ENCODE data around the gene GLS. TPM values are rescaled to one million over a fixed set of nuclear protein-coding genes. Genes with fewer than 3 reads are reported as not detected.

GLS gene
- 181 and 183 TPM in 2 replicates for total RNA-seq
- 36.1 and 49.0 TPM in 2 replicates for polyA plus RNA-seq
- polyA plus RNA-seq (2011; cell fraction: cytosol; rRNA removed): 24.0 and 30.2 TPM in 2 replicates
- 222 and 298 TPM in 2 replicates for polyA plus RNA-seq (2011; cell fraction: nucleus; rRNA removed)
- polyA plus RNA-seq (2012): 138 and 142 TPM in 2 replicates
- polyA minus RNA-seq: 351 and 395 TPM in 2 replicates
- polyA minus RNA-seq (2011; cell fraction: cytosol; rRNA and poly(A)+ RNA removed): 22.2 TPM
- 496 and 601 TPM in 2 replicates for polyA minus RNA-seq (2011; cell fraction: nucleus; rRNA and poly(A)+ RNA removed)
- Bru-seq, nascent RNA: percentile 98 among the genes with signal in this experiment
- BruChase-seq, experiment 1, labeled RNA remaining after a 6-hour chase: percentile 97 among the genes with signal in this experiment
- percentile 98 among the genes with signal in this experiment for BruChase-seq, experiment 2, labeled RNA remaining after a 2-hour chase
- long read RNA-seq, full-length matches to known transcripts: 130 of 180 reads
- long read RNA-seq, partial matches to known transcripts: 6 of 180 reads
- long read RNA-seq, other reads (novel, unspliced or antisense): 44 of 180 reads

GRCh38 chr2:190880378-190881083 lies at the start of gene GLS:
TSS of gene GLS (plus strand) at chr2:190880821. CDS start at chr2:190881085, 264 bp downstream.
- dilution Hi-C loops (cut with MboI; ENCODE audit: extremely low pct_ligation_motif_present, low sequenced_read_pairs): no loop called here
- Histone ChIP-seq H4K20me1 (replicated peaks; ENCODE audit: control insufficient read depth, extremely low read depth, insufficient read depth, low read length) (peaks cover 5% of the 10 kb centered on the region), H3K79me2 (ENCODE audit: control insufficient read depth, insufficient read depth, low read length) (peaks cover 48% of the 10 kb centered on the region), H3K36me3 (ENCODE audit: control insufficient read depth in 2 of 2, extremely low read depth in 1 of 2, insufficient read depth in 2 of 2, low read length in 2 of 2) (no peaks in the 10 kb centered on the region), H3K27me3 (ENCODE audit: control insufficient read depth in 2 of 2, insufficient read depth in 2 of 2, low read length in 2 of 2) (no peaks in the 10 kb centered on the region), H3K9me1 (replicated peaks; ENCODE audit: control insufficient read depth, extremely low read depth, insufficient read depth, low read length) (no peaks in the 10 kb centered on the region), H3K9me3 (replicated peaks; ENCODE audit: control insufficient read depth, insufficient read depth, low read length) (no peaks in the 10 kb centered on the region), H3K9ac (replicated peaks; ENCODE audit: extremely low read depth, insufficient read depth, low read length) (peak within 1 kb of the TSS; percentile 79), H3K4me3 (replicated peaks in 1 of 3; ENCODE audit: insufficient read depth in 1 of 3, low read depth in 1 of 3, low read length in 3 of 3) (peak within 1 kb of the TSS; percentile 80 to 99 (median 98)), H2AFZ (ENCODE audit: low read depth, low read length) (peak within 1 kb of the TSS; percentile 98), H3K4me2 (ENCODE audit: insufficient read depth, low read length) (peak within 1 kb of the TSS; percentile 100), H3K27ac (ENCODE audit: insufficient read depth, low read depth, low read length) (peak within 1 kb of the TSS; percentile 83), H3K4me1 (ENCODE audit: control insufficient read depth, extremely low read depth, insufficient read depth, low read length) (peaks cover 32% of the 10 kb centered on the region)
- DNase-seq (ENCODE audit: low read depth, low spot score): peak; percentile 98
- no TSS peak for BruUV-seq (replicated peaks)
- ChIA-PET CTCF (interaction anchor here (1.0 to 4.9 kb wide), 4 partner anchors 27 to 157 kb away, joined by 3 to 50 read pairs (median 4); no protein-coding TSS in a partner anchor), POLR2A (interaction anchor here (0.5 to 3.1 kb wide), 7 partner anchors 12 to 195 kb away, joined by 3 to 14 read pairs (median 5); no protein-coding TSS in a partner anchor)
- no peak for TF ChIP-seq MAX (IDR thresholded peaks at IDR 0.05; ENCODE audit: insufficient read depth, insufficient read length)
- TF ChIP-seq EZH2 (IDR thresholded peaks at IDR 0.05; ENCODE audit: borderline replicate concordance, low read depth, low read length, severe bottlenecking): no peak
- peak; percentile 100 for TF ChIP-seq POLR2AphosphoS5 (IDR thresholded peaks at IDR 0.05; ENCODE audit: insufficient read depth, low read depth, low read length)
- peak; percentile 99 for TF ChIP-seq POLR2A (IDR thresholded peaks at IDR 0.05; ENCODE audit: low read depth, low read length)
- FAIRE-seq: peak; percentile 87
- intact Hi-C loops (cut with micrococcal nuclease): loop anchor here (1.0 to 10.0 kb wide), 6 partner anchors 30 to 798 kb away; partner anchors contain the start of gene NABP1

Data from endothelial cell of umbilical vein (primary cell).